ENCODE measurements around the gene HDAC4.

HDAC4 gene

GRCh38 chr2:239014458-239015217 is 386.2 kb downstream of the HDAC4 start:
- no peak for DNase-seq

GRCh38 chr2:239013678-239013976 is 387.2 kb downstream of the HDAC4 start:
- no peak for DNase-seq

GRCh38 chr2:239012936-239013677 is 387.7 kb downstream of the HDAC4 start:
- DNase-seq = no peak

GRCh38 chr2:239012228-239012627 is 388.6 kb downstream of the HDAC4 start:
- DNase-seq = peak; percentile 30

GRCh38 chr2:239009589-239009961 is 391.2 kb downstream of the HDAC4 start:
- peak; percentile 42 for DNase-seq

- DNase-seq = peak; percentile 50
Measured at GRCh38 chr2:239008677-239009588, 391.9 kb downstream of the HDAC4 start.

GRCh38 chr2:239008004-239008403 is 392.8 kb downstream of the HDAC4 start:
- peak; percentile 22 for DNase-seq

- DNase-seq = peak; percentile 37
Measured at GRCh38 chr2:239006622-239007285, 394.1 kb downstream of the HDAC4 start.

GRCh38 chr2:239005586-239005985 is 395.2 kb downstream of the HDAC4 start:
- DNase-seq = peak; percentile 23

- DNase-seq = peak; percentile 40
Measured at GRCh38 chr2:239004274-239005015, 396.4 kb downstream of the HDAC4 start.

- peak; percentile 24 for DNase-seq
Measured at GRCh38 chr2:239003624-239004273, 397.1 kb downstream of the HDAC4 start.

- DNase-seq = peak; percentile 26
Measured at GRCh38 chr2:239002954-239003623, 397.7 kb downstream of the HDAC4 start.

GRCh38 chr2:239002591-239002953 is 398.2 kb downstream of the HDAC4 start:
- peak; percentile 34 for DNase-seq

GRCh38 chr2:239001794-239002193 is 399.0 kb downstream of the HDAC4 start:
- DNase-seq = peak; percentile 14

GRCh38 chr2:239000500-239001073 is 400.2 kb downstream of the HDAC4 start:
- peak; percentile 40 for DNase-seq

- DNase-seq = peak; percentile 24
Measured at GRCh38 chr2:239000089-239000488, 400.7 kb downstream of the HDAC4 start.

GRCh38 chr2:238999291-238999741 is 401.5 kb downstream of the HDAC4 start:
- peak; percentile 46 for DNase-seq

- DNase-seq = peak; percentile 20
Measured at GRCh38 chr2:238998801-238999200, 402.0 kb downstream of the HDAC4 start.
